GM08714 (cell line): ENCODE results near the gene AFMID.

Experiments used
- H3K4me3 ChIP-seq: fragments of 200-500 bp; sonication (Bioruptor generic); 2 replicates; pipeline ENCODE4 v1.5.1; 2014; ENCODE audit warnings: mild to moderate bottlenecking, low read length, inconsistent platforms
- ZNF274 ChIP-seq: IDR thresholded peaks from 2 replicates; pipeline ENCODE4 v1.6.1; 2012; ENCODE audit warnings: mild to moderate bottlenecking, low read depth, low read length

The AFMID gene

GRCh38 chr17:78211032-78211431, 23.9 kb downstream of the AFMID start:
- no peak for TF ChIP-seq ZNF274
- H3K4me3 ChIP-seq: no peak overlapping the region

DNA sequence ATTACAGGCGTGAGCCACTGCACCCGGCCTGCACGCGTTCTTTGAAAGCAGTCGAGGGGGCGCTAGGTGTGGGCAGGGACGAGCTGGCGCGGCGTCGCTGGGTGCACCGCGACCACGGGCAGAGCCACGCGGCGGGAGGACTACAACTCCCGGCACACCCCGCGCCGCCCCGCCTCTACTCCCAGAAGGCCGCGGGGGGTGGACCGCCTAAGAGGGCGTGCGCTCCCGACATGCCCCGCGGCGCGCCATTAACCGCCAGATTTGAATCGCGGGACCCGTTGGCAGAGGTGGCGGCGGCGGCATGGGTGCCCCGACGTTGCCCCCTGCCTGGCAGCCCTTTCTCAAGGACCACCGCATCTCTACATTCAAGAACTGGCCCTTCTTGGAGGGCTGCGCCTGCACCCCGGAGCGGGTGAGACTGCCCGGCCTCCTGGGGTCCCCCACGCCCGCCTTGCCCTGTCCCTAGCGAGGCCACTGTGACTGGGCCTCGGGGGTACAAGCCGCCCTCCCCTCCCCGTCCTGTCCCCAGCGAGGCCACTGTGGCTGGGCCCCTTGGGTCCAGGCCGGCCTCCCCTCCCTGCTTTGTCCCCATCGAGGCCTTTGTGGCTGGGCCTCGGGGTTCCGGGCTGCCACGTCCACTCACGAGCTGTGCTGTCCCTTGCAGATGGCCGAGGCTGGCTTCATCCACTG, 27.0 kb downstream of the AFMID start, which contains the start of gene BIRC5:
TSS of gene BIRC5 (plus strand) at position 238 of the 690 bp plus-strand sequence. CDS start at position 302, 64 bp downstream.
- peak within 1 kb of the TSS; percentile 88 for H3K4me3 ChIP-seq
- TF ChIP-seq ZNF274: no peak

- no peak for TF ChIP-seq ZNF274
- peak overlapping the region; percentile 88 for H3K4me3 ChIP-seq
Measured at GRCh38 chr17:78214706-78215061, 27.5 kb downstream of the AFMID start.

- H3K4me3 ChIP-seq: no peak overlapping the region
- TF ChIP-seq ZNF274: no peak
Measured at GRCh38 chr17:78219396-78220150, 32.4 kb downstream of the AFMID start.

- no peak overlapping the region for H3K4me3 ChIP-seq
- TF ChIP-seq ZNF274: no peak
Measured at GRCh38 chr17:78223061-78223460, 35.9 kb downstream of the AFMID start.

DNA sequence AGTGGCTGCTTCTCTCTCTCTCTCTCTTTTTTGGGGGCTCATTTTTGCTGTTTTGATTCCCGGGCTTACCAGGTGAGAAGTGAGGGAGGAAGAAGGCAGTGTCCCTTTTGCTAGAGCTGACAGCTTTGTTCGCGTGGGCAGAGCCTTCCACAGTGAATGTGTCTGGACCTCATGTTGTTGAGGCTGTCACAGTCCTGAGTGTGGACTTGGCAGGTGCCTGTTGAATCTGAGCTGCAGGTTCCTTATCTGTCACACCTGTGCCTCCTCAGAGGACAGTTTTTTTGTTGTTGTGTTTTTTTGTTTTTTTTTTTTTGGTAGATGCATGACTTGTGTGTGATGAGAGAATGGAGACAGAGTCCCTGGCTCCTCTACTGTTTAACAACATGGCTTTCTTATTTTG, 36.6 kb downstream of the AFMID start:
- no peak overlapping the region for H3K4me3 ChIP-seq
- no peak for TF ChIP-seq ZNF274

DNA sequence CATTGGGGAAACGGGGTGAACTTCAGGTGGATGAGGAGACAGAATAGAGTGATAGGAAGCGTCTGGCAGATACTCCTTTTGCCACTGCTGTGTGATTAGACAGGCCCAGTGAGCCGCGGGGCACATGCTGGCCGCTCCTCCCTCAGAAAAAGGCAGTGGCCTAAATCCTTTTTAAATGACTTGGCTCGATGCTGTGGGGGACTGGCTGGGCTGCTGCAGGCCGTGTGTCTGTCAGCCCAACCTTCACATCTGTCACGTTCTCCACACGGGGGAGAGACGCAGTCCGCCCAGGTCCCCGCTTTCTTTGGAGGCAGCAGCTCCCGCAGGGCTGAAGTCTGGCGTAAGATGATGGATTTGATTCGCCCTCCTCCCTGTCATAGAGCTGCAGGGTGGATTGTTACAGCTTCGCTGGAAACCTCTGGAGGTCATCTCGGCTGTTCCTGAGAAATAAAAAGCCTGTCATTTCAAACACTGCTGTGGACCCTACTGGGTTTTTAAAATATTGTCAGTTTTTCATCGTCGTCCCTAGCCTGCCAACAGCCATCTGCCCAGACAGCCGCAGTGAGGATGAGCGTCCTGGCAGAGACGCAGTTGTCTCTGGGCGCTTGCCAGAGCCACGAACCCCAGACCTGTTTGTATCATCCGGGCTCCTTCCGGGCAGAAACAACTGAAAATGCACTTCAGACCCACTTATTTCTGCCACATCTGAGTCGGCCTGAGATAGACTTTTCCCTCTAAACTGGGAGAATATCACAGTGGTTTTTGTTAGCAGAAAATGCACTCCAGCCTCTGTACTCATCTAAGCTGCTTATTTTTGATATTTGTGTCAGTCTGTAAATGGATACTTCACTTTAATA, 37.3 kb downstream of the AFMID start:
- TF ChIP-seq ZNF274: no peak
- no peak overlapping the region for H3K4me3 ChIP-seq

DNA sequence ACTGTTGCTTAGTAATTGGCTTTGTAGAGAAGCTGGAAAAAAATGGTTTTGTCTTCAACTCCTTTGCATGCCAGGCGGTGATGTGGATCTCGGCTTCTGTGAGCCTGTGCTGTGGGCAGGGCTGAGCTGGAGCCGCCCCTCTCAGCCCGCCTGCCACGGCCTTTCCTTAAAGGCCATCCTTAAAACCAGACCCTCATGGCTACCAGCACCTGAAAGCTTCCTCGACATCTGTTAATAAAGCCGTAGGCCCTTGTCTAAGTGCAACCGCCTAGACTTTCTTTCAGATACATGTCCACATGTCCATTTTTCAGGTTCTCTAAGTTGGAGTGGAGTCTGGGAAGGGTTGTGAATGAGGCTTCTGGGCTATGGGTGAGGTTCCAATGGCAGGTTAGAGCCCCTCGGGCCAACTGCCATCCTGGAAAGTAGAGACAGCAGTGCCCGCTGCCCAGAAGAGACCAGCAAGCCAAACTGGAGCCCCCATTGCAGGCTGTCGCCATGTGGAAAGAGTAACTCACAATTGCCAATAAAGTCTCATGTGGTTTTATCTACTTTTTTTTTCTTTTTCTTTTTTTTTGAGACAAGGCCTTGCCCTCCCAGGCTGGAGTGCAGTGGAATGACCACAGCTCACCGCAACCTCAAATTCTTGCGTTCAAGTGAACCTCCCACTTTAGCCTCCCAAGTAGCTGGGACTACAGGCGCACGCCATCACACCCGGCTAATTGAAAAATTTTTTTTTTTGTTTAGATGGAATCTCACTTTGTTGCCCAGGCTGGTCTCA, 38.1 kb downstream of the AFMID start:
- H3K4me3 ChIP-seq: no peak overlapping the region
- no peak for TF ChIP-seq ZNF274

DNA sequence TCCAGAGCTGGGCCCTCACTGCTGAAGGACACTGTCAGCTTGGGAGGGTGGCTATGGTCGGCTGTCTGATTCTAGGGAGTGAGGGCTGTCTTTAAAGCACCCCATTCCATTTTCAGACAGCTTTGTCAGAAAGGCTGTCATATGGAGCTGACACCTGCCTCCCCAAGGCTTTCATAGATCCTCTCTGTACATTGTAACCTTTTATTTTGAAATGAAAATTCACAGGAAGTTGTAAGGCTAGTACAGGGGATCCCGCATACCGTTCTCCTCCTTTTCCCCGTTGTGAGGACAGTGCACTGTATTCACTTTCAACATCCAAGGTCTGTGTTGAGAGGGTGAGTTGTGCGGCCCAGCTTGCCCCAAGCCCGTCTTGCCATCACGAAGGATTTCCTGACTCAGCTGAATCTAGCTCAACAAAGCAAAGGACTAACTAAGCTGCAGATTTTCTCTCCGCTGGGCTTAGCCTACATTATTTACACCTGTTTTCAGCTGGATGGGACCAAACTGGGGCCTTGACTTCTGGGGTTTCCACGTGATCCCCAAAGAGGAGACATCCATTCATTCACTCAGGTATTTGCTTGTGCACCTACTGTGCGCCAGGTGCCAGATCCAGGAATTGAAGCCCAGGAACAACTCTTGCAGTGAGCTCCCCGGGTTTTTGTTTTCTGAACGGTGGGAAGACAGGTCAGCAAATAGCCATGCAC, 39.0 kb downstream of the AFMID start:
- H3K4me3 ChIP-seq: no peak overlapping the region
- TF ChIP-seq ZNF274: no peak

DNA sequence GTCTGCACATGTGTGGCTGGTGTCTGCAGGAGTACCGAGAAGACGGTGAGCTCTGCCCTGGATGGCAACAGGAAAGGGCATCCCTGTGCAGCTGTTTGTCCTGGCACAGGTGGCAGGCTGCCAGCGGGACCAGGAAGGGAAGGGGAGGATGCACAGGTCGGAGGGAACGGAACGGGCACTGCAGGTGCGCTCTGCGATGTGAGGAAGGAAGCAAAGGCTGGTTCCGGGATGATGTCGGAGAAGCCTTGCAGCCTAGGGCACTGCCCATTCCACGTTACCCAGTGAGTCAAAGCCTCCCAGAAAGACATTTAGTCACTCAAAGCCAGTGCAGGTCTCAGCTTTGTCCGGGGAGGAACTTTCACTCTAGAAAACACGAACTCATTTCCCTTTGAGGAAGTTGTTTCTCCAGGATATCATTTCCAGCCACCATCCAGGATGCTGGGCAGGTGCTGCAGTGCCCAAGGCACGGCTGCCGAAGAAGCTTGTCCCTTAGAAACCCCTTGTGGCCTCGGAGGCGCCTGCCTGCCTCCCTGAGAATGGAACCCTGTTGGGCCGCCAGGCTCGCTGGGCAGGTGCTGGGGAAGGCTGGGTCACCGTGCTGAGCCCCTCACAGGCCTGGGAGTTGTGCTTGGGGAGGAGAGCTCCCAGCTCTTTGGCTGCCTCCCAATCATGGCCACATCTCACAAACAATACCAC, 39.7 kb downstream of the AFMID start:
- no peak for TF ChIP-seq ZNF274
- H3K4me3 ChIP-seq: no peak overlapping the region

- H3K4me3 ChIP-seq: no peak overlapping the region
- TF ChIP-seq ZNF274: no peak
Measured at GRCh38 chr17:78227455-78227916, 40.3 kb downstream of the AFMID start.

- TF ChIP-seq ZNF274: no peak
- no peak overlapping the region for H3K4me3 ChIP-seq
Measured at GRCh38 chr17:78228176-78228575, 41.0 kb downstream of the AFMID start.
